HG03354 (cell line): Measurements from ENCODE around the gene IVL.

ENCODE experiments used
- ATAC-seq: cut with Tn5 transposase; IDR thresholded peaks from one replicate; pipeline ENCODE4 v1.9.1; 2021; ENCODE audit warnings: mild to moderate bottlenecking; ENCODE audit not compliant: unreplicated experiment, poor library complexity, severe bottlenecking

The IVL gene

GRCh38 chr1:152886758-152887409 lies 21.5 kb upstream of the IVL start:
- no peak for ATAC-seq

DNA sequence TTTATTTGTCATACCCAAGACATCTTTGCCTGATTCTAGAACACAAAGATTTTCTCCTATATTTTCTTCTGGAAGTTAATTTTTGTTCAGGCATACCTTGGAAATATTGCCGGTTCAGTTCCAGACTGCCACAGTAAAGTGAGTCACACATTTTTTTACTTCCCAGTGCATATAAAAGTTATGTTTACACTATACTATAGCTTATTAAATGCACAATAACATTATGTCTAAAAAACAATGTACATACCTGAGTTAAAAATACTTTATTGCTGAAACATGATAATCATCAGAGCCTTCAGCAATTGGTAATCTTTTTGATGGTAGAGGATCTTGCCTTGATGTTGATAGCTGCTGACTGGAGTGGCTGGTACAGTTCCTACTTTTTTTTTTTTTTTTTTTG lies 20.2 kb upstream of the IVL start:
- ATAC-seq = no peak

DNA sequence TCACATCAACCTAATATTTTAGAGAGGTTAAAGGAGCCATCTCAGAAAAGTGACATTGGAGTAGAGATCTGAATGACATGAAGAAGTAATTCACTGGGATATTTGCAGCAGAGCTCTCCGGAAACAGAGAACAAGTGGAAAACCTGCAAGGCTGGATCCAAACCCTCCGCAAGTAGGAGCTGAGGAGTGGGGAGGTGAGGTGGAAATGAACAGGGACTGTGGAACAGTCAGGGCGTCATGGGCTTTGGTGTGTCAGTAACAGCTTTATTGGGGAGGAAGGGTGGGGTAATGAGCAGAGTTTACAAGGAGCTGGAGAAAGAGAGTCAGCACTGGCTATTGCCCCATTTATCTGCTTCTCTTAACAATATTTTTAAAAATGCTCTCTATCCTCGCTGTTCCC lies 9.3 kb upstream of the IVL start:
- no peak for ATAC-seq

DNA sequence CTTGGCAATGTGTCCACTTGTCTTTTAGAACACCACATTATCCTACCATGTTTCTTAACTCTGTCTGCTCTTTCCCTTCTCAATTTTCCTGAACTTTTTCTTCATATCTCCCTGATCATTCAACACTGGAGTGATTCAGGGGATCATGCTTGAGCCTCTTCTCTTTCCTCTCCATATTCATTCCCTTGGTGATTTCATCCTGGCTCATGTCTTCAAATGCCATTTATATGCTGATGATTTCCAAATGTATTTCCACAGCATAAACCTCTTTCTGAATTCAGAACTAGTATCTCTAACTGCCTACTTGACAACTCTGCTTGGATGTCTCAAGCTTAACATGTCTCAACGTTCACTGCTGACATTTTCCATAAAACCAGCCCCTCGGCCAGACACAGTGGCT lies 8.5 kb upstream of the IVL start:
- no peak for ATAC-seq

DNA sequence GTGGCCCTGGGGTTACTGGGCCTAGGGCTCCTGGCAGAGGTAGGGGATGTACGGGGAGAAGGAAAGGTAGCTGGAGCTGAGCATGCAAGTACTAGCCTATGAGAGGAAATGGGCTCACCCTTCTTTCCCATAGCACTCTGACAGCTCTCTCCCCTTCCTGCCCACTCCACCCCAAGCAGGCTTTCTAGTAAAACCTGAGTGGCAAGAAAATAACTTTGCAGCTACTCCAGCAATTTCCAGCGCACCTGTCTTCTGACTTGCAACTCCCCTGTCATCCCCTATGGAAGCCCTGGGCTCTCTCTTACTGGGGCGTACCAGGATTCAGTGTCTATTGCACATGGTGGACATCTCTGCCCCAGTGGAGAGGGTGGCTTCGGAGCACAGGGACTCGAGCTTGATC lies 6.7 kb upstream of the IVL start:
- ATAC-seq = no peak

DNA sequence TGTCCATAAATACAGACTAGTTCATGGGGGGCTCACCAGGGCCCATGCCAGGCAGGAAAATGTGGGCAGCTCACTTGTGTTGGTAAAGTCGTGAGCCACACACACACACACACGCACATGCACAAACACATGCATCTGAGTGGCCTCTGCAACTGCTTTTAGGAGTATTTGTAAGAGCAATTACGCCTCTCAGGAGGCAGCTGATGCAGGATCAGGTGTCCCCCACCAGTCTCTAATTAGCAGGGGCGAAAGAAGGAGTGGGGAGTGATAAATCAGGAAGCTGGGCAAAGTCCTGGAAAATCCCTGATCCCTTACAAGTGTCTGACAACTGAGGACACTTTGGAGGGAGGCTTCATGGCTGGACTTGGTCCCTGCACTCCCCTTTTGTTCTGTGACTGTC lies 5.7 kb upstream of the IVL start:
- ATAC-seq = no peak

GRCh38 chr1:152904688-152905440 lies 3.5 kb upstream of the IVL start:
- ATAC-seq = no peak

DNA sequence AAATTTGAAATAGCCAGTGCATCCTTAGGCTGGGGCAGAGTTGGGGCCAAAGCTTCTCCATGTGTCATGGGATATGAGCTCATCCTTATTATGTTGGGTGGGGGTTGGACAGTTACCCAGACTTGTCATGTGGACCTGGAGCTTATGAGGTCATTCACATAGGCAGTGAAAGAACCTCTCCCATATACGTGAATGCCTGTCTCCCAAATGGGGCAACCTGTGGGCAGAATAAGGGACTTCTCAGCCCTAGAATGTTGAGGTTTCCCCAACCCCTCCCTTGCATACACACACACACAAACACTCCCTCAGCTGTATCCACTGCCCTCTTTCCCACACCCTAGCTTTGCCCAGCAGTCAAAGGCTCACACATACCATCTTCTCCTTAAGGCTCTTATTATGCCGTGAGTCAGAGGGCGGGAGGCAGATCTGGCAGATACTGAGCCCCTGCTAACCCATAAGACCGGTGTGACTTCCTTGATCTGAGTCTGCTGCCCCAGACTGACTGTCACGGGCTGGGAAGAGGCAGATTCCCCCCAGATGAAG lies 2.3 kb upstream of the IVL start:
- ATAC-seq = no peak

DNA sequence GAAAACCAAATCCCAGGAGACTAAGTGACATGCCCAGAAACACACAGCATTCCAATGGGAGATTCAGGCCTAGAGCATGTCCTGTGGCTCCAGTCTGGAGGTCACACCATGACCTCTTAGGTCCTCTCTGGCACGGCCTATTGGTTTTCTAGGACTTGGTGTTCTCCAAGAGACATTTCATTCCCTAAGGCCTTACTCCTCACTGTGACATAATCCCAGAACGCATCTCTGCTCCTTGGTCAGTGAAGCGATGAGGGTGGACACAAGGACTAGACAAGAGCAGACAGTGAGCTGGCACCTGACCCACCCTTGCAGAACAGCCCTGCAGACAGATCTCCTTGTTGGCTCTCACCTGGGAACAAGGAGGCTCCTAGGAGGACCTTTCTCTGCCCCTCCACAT lies 860 bp downstream of the IVL start:
- no peak for ATAC-seq

- no peak for ATAC-seq
Observed at GRCh38 chr1:152912471-152912870, 4.1 kb downstream of the IVL start.

DNA sequence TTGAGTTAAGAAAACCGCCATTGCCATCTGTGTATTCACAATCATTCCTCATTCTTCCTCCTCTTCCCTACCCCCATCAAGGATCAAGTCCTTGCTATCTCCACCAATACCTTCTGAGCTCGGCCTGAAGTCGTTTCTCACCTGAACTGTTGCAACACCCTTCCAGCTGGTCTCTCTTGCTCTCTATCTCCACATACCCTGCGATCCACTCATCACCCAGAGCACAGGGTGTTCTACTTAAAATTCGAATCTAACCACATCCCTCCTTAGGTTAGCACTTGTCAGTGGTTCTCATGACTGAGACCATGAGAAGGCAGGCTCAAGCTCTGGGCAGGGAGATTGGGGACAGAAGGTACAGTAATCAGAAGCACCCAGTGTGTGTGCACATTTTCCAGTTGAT lies 4.6 kb downstream of the IVL start:
- no peak for ATAC-seq

GRCh38 chr1:152917794-152918193 lies 9.4 kb downstream of the IVL start:
- ATAC-seq = no peak

DNA sequence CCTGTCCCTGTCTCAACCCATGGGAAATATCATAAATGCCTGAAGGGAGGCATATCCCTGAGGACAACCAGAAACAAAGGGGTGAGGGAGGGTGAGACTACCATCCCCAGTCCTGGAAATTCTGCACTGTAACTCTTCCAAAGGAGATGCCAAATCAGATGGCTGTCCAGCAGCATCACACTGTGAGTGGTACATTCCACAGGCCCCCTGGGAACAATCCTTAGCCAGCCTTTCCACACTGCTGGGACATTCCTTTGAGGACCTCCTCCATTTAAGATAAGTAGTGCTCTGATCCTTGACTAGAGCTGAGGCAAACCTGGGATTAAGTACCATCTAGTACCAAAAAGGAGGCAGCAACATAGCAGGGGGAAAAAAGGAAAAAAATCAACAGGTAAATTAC lies 10.7 kb downstream of the IVL start:
- ATAC-seq = no peak

GRCh38 chr1:152924191-152924590 lies 15.8 kb downstream of the IVL start:
- ATAC-seq = no peak

- ATAC-seq = no peak
Observed at GRCh38 chr1:152926091-152926490, 17.7 kb downstream of the IVL start.

DNA sequence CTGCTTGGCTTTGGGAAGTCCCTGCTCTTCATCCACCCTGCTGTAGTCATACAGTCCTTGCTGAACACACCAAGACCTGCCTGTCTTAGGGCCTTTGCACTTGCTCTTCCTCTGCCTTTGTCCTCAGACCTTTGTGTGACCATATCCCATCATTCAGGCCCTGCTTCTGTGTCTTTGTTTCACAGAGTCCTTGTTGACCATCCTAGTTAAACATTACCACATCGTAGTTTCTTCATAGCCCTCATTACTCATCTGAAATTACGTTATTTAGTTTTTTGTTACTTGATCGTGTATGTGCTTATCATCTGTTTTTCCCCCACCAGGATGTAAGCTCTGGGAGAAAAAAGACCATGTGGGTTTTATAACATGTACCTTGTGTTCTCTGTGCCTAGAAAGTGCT lies 20.3 kb downstream of the IVL start:
- ATAC-seq = no peak

DNA sequence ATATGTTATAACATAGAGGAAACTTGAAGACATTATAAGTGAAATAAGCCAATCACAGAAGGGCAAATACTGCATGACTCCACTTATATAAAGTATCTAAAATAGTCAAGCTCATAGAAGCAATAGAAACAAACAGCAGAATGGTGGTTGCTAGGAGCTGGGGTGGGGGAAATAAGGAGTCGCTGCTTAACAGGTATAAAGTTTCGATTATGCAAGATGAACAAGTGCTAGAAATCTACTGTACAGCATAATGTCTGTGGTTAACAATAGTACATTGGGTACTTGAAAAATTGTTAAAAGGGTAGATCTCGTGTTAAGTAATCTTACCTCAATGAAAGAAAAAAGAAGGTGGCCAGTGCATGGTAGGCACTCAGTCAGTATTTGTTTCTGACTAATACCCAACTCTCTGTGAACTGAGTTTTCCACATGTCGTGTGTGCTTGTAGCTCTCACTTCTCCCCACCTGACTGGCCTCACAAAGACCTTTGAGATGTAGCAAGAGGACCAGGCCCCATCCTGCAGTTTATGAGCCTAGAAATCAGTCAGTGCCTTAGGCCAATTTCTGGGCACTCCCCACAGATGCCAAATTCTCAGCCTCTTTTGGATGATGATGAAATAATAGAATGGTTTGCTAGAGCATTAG lies 23.9 kb downstream of the IVL start:
- no peak for ATAC-seq

GRCh38 chr1:152933196-152933595 lies 24.9 kb downstream of the IVL start:
- ATAC-seq = no peak

- no peak for ATAC-seq
Observed at GRCh38 chr1:152940614-152941013, 32.3 kb downstream of the IVL start.

DNA sequence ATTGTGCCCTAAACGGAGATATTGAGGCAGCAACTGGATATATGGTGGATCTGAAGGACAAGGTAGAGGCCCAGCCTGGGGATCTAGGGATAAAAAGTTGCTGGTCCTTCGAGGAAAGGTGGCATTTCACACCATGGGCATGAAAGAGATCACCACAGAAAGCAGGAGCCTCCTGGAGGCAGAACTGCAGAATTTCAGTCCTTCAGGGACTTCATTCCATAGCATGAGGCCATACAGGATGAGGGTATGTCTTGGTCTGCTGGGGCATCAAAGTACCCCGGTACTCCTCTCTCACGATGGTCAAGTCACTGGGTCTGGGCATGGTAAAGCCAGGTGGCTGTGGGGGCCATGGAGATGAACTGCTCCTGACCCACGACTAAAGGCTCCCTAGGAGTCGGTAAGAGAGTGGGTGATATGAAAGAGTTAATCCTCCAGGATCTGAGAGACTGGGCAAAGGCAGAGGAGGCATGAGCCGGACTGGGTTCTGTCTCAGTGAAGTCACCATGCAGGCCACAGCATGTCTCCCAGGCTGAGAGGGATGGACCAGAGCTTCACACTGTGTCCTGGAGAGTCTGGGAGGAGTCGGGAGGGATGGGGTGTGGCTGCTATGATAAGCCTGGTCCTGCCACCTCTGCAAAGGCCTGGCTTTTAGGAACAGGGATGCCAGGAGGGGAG lies 32.8 kb downstream of the IVL start:
- no peak for ATAC-seq
